ENCODE measurements around the gene INSIG1.

- TF ChIP-seq CTCF (IDR thresholded peaks at IDR 0.05) (no peak), EP300 (IDR thresholded peaks at IDR 0.05; ENCODE audit: borderline replicate concordance in 1 of 2, low read depth in 1 of 2, low read length in 1 of 2) (no peak), PBX3 (IDR thresholded peaks at IDR 0.05) (no peak), TAF1 (IDR thresholded peaks at IDR 0.05; ENCODE audit: borderline replicate concordance, low read depth, low read length) (no peak)
Measured at GRCh38 chr7:155313096-155313495, 15.4 kb downstream of the INSIG1 start.

Measured in SK-N-SH (cell line).